PC-9 (cell line): Measurements from ENCODE around the gene MAMLD1.

ENCODE experiments used
- EZH2 ChIP-seq: fragments of 200-600 bp; sonication (generic); IDR thresholded peaks from 2 replicates; pipeline ENCODE4 v1.8.0; 2017; ENCODE audit warnings: antibody characterized with exemption, low read depth
- TF ChIP-seq, protein P1 (sequence below): fragments of 200-600 bp; sonication (generic); conservative IDR thresholded peaks from 2 replicates; pipeline ENCODE4 v1.6.1; 2017; ENCODE audit warnings: mixed run types, antibody characterized with exemption, mild to moderate bottlenecking, moderate library complexity

DNA sequence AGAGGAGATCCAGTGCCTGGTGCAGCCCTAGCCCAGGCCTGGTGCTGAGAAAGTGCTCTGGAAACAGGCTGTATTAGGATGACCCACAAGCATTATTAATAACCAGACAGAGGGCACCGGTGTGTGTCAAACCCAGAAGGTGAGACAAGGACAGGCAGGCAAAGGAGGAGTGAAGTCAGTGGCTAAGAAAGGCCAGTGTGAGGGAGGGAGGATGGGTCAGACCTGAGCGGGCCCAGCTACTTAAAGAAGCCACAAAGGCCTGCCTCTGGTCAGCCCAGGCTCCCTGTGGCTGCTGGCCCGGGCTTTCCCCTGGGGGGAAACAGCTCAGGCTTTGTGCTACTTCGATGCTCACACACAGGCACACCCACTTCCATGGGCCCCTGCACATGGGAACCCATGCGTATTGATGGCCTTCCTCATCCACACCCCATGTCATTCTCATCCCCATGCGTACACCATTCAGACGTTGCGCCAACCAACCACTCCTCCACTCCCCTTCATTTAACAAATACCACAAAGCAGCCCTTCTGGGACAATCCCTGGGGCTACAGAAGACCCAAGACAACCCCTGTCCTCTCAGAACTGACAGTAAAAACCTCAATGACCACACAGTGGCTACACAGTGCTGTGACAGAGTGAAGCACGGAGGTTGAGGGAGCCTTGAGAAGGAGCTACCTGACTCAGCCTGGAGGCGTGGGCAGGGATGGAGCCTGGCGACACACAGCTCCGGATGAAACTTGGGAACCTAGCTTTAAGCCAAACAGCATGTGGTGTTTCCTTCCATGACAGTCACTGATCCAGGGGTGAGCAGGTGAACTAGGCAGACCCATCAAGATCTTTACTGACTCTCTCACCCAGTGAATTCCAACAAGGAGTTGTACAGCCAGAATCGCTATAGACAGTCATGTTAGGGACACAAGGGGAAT lies 180.4 kb downstream of the MAMLD1 start:
- TF ChIP-seq, protein P1, sequence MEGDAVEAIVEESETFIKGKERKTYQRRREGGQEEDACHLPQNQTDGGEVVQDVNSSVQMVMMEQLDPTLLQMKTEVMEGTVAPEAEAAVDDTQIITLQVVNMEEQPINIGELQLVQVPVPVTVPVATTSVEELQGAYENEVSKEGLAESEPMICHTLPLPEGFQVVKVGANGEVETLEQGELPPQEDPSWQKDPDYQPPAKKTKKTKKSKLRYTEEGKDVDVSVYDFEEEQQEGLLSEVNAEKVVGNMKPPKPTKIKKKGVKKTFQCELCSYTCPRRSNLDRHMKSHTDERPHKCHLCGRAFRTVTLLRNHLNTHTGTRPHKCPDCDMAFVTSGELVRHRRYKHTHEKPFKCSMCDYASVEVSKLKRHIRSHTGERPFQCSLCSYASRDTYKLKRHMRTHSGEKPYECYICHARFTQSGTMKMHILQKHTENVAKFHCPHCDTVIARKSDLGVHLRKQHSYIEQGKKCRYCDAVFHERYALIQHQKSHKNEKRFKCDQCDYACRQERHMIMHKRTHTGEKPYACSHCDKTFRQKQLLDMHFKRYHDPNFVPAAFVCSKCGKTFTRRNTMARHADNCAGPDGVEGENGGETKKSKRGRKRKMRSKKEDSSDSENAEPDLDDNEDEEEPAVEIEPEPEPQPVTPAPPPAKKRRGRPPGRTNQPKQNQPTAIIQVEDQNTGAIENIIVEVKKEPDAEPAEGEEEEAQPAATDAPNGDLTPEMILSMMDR: no peak
- no peak for TF ChIP-seq EZH2
